ENCODE measurements around the gene ARMCX2. TPM values are rescaled to one million over a fixed set of nuclear protein-coding genes. Genes with fewer than 3 reads are reported as not detected.

Gene ARMCX2
- total RNA-seq, 1 donor from 2014 or later = 105 TPM

DNA sequence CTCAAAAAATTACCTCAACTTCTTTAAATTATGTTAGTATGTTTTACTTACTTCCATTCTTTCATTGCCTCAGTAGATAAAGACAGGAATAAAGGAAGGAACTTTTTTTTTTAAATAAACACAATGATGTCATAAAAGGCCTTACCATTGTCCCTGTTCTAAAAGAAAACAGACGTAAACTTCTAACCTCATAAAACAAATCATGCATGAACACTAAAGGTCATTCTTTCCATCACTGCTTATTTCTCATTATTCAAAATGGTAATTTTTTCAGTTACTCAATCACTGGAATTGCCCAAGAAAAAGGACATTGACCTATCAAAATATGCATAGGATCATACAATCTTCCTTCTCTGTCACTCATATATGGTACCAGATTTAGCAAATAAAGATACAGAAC lies 32.2 kb upstream of the ARMCX2 start:
- no peak overlapping the region for H3K27ac Mint-ChIP-seq
- H3K27me3 ChIP-seq = no peaks in the 10 kb centered on the region
- peaks cover 9% of the 10 kb centered on the region for H3K9me3 ChIP-seq (ENCODE audit: low read depth)
- no peaks in the 10 kb centered on the region for H3K4me1 Mint-ChIP-seq
- H3K4me3 ChIP-seq = no peak overlapping the region
- H4K20me1 ChIP-seq (ENCODE audit: low read depth) = no peaks in the 10 kb centered on the region
- H3K9ac ChIP-seq = no peak overlapping the region
- H3K27me3 Mint-ChIP-seq (ENCODE audit: insufficient read depth, low read depth) = no peaks in the 10 kb centered on the region
- no peaks in the 10 kb centered on the region for H3K9me3 Mint-ChIP-seq
- no peak overlapping the region for H3K4me2 ChIP-seq
- no peaks in the 10 kb centered on the region for H3K36me3 Mint-ChIP-seq
- no peak overlapping the region for H2AFZ ChIP-seq (replicated peaks)
- no peaks in the 10 kb centered on the region for H3K79me2 ChIP-seq (ENCODE audit: low read depth)
- H3K4me1 ChIP-seq = no peaks in the 10 kb centered on the region
- no peak overlapping the region for H3K27ac ChIP-seq
- DNase-seq (ENCODE audit: low spot score) = no peak
- H3F3A ChIP-seq (ENCODE audit: low read depth) = no peaks in the 10 kb centered on the region
- H3K4me3 Mint-ChIP-seq = no peak overlapping the region
- no peak for TF ChIP-seq CTCF (IDR thresholded peaks at IDR 0.05)
- TF ChIP-seq EZH2 (IDR thresholded peaks at IDR 0.05) = no peak
- no peak for TF ChIP-seq EZH2phosphoT487 (IDR thresholded peaks at IDR 0.05)
- H3K36me3 ChIP-seq = no peaks in the 10 kb centered on the region

GRCh38 chrX:101686574-101686973 lies 26.9 kb upstream of the ARMCX2 start:
- Mint-ChIP-seq H3K4me1 (no peaks in the 10 kb centered on the region), H3K4me3 (no peak overlapping the region), H3K27ac (no peak overlapping the region), H3K36me3 (no peaks in the 10 kb centered on the region), H3K9me3 (no peaks in the 10 kb centered on the region), H3K27me3 (ENCODE audit: insufficient read depth, low read depth) (no peaks in the 10 kb centered on the region)
- Histone ChIP-seq H3K79me2 (ENCODE audit: low read depth) (no peaks in the 10 kb centered on the region), H3K9ac (no peak overlapping the region), H3K27ac (no peak overlapping the region), H3K27me3 (no peaks in the 10 kb centered on the region), H4K20me1 (ENCODE audit: low read depth) (no peaks in the 10 kb centered on the region), H3K9me3 (ENCODE audit: low read depth) (peaks cover under 1% of the 10 kb centered on the region), H3K4me3 (no peak overlapping the region), H2AFZ (replicated peaks) (no peak overlapping the region), H3F3A (ENCODE audit: low read depth) (no peaks in the 10 kb centered on the region), H3K4me2 (no peak overlapping the region), H3K36me3 (no peaks in the 10 kb centered on the region), H3K4me1 (no peaks in the 10 kb centered on the region)
- DNase-seq (ENCODE audit: low spot score) = no peak
- no peak for TF ChIP-seq EZH2phosphoT487 (IDR thresholded peaks at IDR 0.05)
- no peak for TF ChIP-seq CTCF (IDR thresholded peaks at IDR 0.05)

DNA sequence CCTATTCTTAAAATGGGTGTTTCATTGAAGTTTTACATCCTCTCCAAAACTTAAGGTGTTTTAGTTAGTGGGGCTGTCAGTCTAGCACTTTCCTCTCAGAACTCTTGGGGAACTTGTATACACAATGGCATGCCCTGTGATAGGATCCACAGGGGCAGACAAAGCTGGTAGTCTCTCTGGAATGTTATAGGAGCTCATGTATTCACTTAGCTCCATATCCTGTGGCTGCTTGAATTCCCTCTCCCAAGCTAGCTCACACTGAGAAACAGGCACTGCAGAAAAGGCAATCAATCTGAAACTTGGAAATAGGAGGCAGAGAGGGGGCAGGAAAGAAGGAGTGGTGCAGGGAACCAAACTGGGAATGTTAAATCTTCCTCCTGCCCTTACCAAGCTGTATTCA lies 26.3 kb upstream of the ARMCX2 start:
- no peaks in the 10 kb centered on the region for H3K4me1 ChIP-seq
- peak; percentile 55 for DNase-seq (ENCODE audit: low spot score)
- H3K27ac ChIP-seq = no peak overlapping the region
- H4K20me1 ChIP-seq (ENCODE audit: low read depth) = no peaks in the 10 kb centered on the region
- H3K4me3 ChIP-seq = no peak overlapping the region
- H3F3A ChIP-seq (ENCODE audit: low read depth) = no peaks in the 10 kb centered on the region
- no peak overlapping the region for H3K27ac Mint-ChIP-seq
- H3K4me2 ChIP-seq = no peak overlapping the region
- H3K36me3 ChIP-seq = no peaks in the 10 kb centered on the region
- H2AFZ ChIP-seq (replicated peaks) = no peak overlapping the region
- no peak overlapping the region for H3K4me3 Mint-ChIP-seq
- H3K4me1 Mint-ChIP-seq = no peaks in the 10 kb centered on the region
- no peaks in the 10 kb centered on the region for H3K9me3 Mint-ChIP-seq
- no peaks in the 10 kb centered on the region for H3K9me3 ChIP-seq (ENCODE audit: low read depth)
- TF ChIP-seq CTCF (IDR thresholded peaks at IDR 0.05) = no peak
- no peak overlapping the region for H3K9ac ChIP-seq
- H3K36me3 Mint-ChIP-seq = no peaks in the 10 kb centered on the region
- H3K79me2 ChIP-seq (ENCODE audit: low read depth) = no peaks in the 10 kb centered on the region
- H3K27me3 Mint-ChIP-seq (ENCODE audit: insufficient read depth, low read depth) = no peaks in the 10 kb centered on the region
- H3K27me3 ChIP-seq = no peaks in the 10 kb centered on the region

- no peak for DNase-seq (ENCODE audit: low spot score)
- no peak for TF ChIP-seq EZH2 (IDR thresholded peaks at IDR 0.05)
- TF ChIP-seq CTCF (IDR thresholded peaks at IDR 0.05) = no peak
- no peak for TF ChIP-seq EZH2phosphoT487 (IDR thresholded peaks at IDR 0.05)
- H3K36me3 Mint-ChIP-seq = no peaks in the 10 kb centered on the region
- H3K27me3 ChIP-seq = no peaks in the 10 kb centered on the region
- H3K9me3 Mint-ChIP-seq = no peaks in the 10 kb centered on the region
- H3K27ac Mint-ChIP-seq = no peak overlapping the region
- no peak overlapping the region for H3K27ac ChIP-seq
- H4K20me1 ChIP-seq (ENCODE audit: low read depth) = no peaks in the 10 kb centered on the region
- no peaks in the 10 kb centered on the region for H3K79me2 ChIP-seq (ENCODE audit: low read depth)
- H3K4me3 ChIP-seq = no peak overlapping the region
- H3K4me2 ChIP-seq = no peak overlapping the region
- H3F3A ChIP-seq (ENCODE audit: low read depth) = no peaks in the 10 kb centered on the region
- no peak overlapping the region for H3K4me3 Mint-ChIP-seq
- H3K27me3 Mint-ChIP-seq (ENCODE audit: insufficient read depth, low read depth) = no peaks in the 10 kb centered on the region
- H3K4me1 Mint-ChIP-seq = no peaks in the 10 kb centered on the region
- H3K4me1 ChIP-seq = peaks cover 2% of the 10 kb centered on the region
- H2AFZ ChIP-seq (replicated peaks) = no peak overlapping the region
- H3K9me3 ChIP-seq (ENCODE audit: low read depth) = no peaks in the 10 kb centered on the region
- no peak overlapping the region for H3K9ac ChIP-seq
- H3K36me3 ChIP-seq = no peaks in the 10 kb centered on the region
These were observed 23.1 kb upstream of the ARMCX2 start for GRCh38 chrX:101682723-101683122.
